GM12878 (cell line): Measurements from ENCODE around the gene PROZ. TPM values are rescaled to one million over a fixed set of nuclear protein-coding genes. Genes with fewer than 3 reads are reported as not detected.

ENCODE experiments used
- ATAC-seq: fragments of 200-7000 bp; cut with Tn5 transposase; 3 replicates; pipeline ENCODE4 v1.9.1; 2020; ENCODE audit warnings: mild to moderate bottlenecking, moderate library complexity
- BruUV-seq: library from RNA; stranded (reverse); fragments of 400-500 nt; replicated peaks from 2 replicates; lab custom pipeline; 2021; lab: Mats Ljungman, UMichigan
- CTCF ChIA-PET: fragments of 300-600 bp; sonication (Branson Sonifier 250); formaldehyde crosslinking; extraction: SDS; loops from one replicate; lab custom pipeline; 2021; ENCODE audit warnings: inconsistent platforms; lab: Yijun Ruan, JAX
- POLR2A ChIA-PET: fragments of 350-600 bp; formaldehyde crosslinking; extraction: SDS; loops from one replicate; lab custom pipeline; 2021; ENCODE audit warnings: inconsistent platforms; lab: Charles Lee
- RAD21 ChIA-PET: fragments of 300-600 bp; sonication (Branson Sonifier 250); formaldehyde crosslinking; loops from one replicate; lab custom pipeline; 2023; ENCODE audit warnings: antibody characterized with exemption; ENCODE audit not compliant: unreplicated experiment; lab: Charles Lee
- SMC1A ChIA-PET: fragments of 300-600 bp; sonication (Branson Sonifier 250); formaldehyde crosslinking; loops from one replicate; lab custom pipeline; 2023; ENCODE audit not compliant: unreplicated experiment, uncharacterized antibody; lab: Charles Lee
- DNase-seq: peaks from one replicate; pipeline ENCODE4 v3.0.0-alpha.2; 2011; ENCODE audit warnings: low read depth, low spot score
- FAIRE-seq: peaks from 3 replicates; lab custom pipeline; 2011; peaks lifted over from hg19 to GRCh38; lab: Jason Lieb, UNC
- H2AFZ ChIP-seq: 2 replicates; pipeline ENCODE4 v1.6.0; 2011; ENCODE audit warnings: low read depth, low read length, control low read depth; ENCODE audit not compliant: control insufficient read depth
- H3K27ac ChIP-seq: 2 replicates; pipeline ENCODE4 v1.5.1; 2011; ENCODE audit warnings: control low read depth; ENCODE audit not compliant: control insufficient read depth, insufficient read depth
- H3K27me3 ChIP-seq, 2 experiments: replicated peaks in 1 of 2; 2 replicates each; pipeline versions ENCODE4 v1.6.0 to v1.6.1; 2011; ENCODE audit warnings: low read length in 1 of 2; ENCODE audit not compliant: control insufficient read depth in 2 of 2, insufficient read depth in 2 of 2
- H3K36me3 ChIP-seq, 2 experiments: 2 replicates each; pipeline ENCODE4 v1.5.1; 2011; ENCODE audit warnings: low read length in 1 of 2; ENCODE audit not compliant: control insufficient read depth in 2 of 2, insufficient read depth in 2 of 2
- H3K4me1 ChIP-seq: 2 replicates; pipeline ENCODE4 v1.6.1; 2011; ENCODE audit warnings: mild to moderate bottlenecking, low read length, moderate library complexity, mixed read lengths; ENCODE audit not compliant: control insufficient read depth, insufficient read depth
- H3K4me2 ChIP-seq: 2 replicates; pipeline ENCODE4 v1.6.0; 2011; ENCODE audit warnings: control low read depth; ENCODE audit not compliant: control insufficient read depth, insufficient read depth
- H3K4me3 ChIP-seq: fragments of 200-600 bp; sonication (generic); 2 replicates; pipeline ENCODE4 v1.5.1; 2016
- H3K79me2 ChIP-seq: 2 replicates; pipeline ENCODE4 v1.6.0; 2011; ENCODE audit warnings: low read length; ENCODE audit not compliant: control insufficient read depth, insufficient read depth
- H3K9ac ChIP-seq: 2 replicates; pipeline ENCODE4 v1.8.0; 2011; ENCODE audit warnings: low read length, control low read depth, mixed read lengths; ENCODE audit not compliant: control insufficient read depth, insufficient read depth
- H3K9me3 ChIP-seq: replicated peaks from 3 replicates; pipeline ENCODE4 v1.5.1; 2011; ENCODE audit warnings: mild to moderate bottlenecking, low read length; ENCODE audit not compliant: control insufficient read depth, insufficient read depth
- H4K20me1 ChIP-seq: 2 replicates; pipeline ENCODE4 v1.6.0; 2011; ENCODE audit not compliant: control insufficient read depth, insufficient read depth
- EED ChIP-seq: sonication (generic); IDR thresholded peaks from 2 replicates; pipeline ENCODE4 v1.6.1; 2016; ENCODE audit warnings: antibody characterized with exemption, low read depth
- PRDM15 ChIP-seq: fragments of 450-650 bp; formaldehyde crosslinking; IDR thresholded peaks from 2 replicates; pipeline ENCODE4 v1.4.0; 2020; ENCODE audit warnings: mild to moderate bottlenecking, moderate library complexity
- WGBS: methylation state at CpG from one replicate; pipeline ENCODE4 v1.1.6; 2016; ENCODE audit warnings: low lambda C conversion rate; ENCODE audit not compliant: insufficient replicate concordance, insufficient coverage; ENCODE audit errors: missing lambda C conversion rate; 5-methylcytosine and 5-hydroxymethylcytosine counted together
- in situ Hi-C: fragments of 300-500 bp; cut with MboI; formaldehyde crosslinking; loops from 9 replicates; pipeline ENCODE4 v1.14.3; 2018; ENCODE audit warnings: mixed read lengths
- intact Hi-C: fragments of 100-400 bp; cut with micrococcal nuclease; formaldehyde crosslinking; loops from one replicate; pipeline ENCODE4 v1.14.2; 2022; ENCODE audit not compliant: unreplicated experiment
- polyA plus RNA-seq, 11 experiments: library from polyadenylated mRNA; depleted of rRNA in 4 of 11; unstranded in 6 of 11; stranded (reverse) in 5 of 11; fragments of >200 nt; fragmentation: Nextera tagmentation in 4 of 11; fragmentation: Illumina TruSeq in 1 of 11; extraction: Ambion mirVana in 4 of 11; extraction: Trizol in 1 of 11; gene quantifications; 1 replicate in 1 of 11; 2 replicates in 10 of 11; pipeline versions ENCODE4 v1.2.1 to v1.2.3, GENCODE V29; 2011 to 2016; ENCODE audit warnings: inconsistent platforms in 2 of 11, missing spikeins in 2 of 11, low read depth in 1 of 11
- total RNA-seq, 4 experiments: library from RNA; depleted of rRNA in 3 of 4; stranded (reverse); fragments of >200 nt in 3 of 4; fragmentation: Illumina TruSeq in 1 of 4; extraction: Trizol in 1 of 4; gene quantifications; 2 replicates each; pipeline versions ENCODE4 v1.2.1 to v1.2.3, GENCODE V29; 2013 to 2021

Gene PROZ
- total and polyA plus RNA-seq, 10 of the 15 experiments (the other 5 are each of a cell fraction or from before 2014, with no cell fraction given) = 0.07 to 0.24 (median 0.21) TPM; not detected in 7

GRCh38 chr13:113169277-113170272, 11.1 kb downstream of the PROZ start (continued):
- TF ChIP-seq PRDM15 = no peak
- TF ChIP-seq, all 136 proteins: peak for 0

- Histone ChIP-seq H4K20me1 (no peaks in the 10 kb centered on the region), H3K9me3 (no peaks in the 10 kb centered on the region; the same call in 2 of the 3 replicates), H3K4me3 (no peak overlapping the region), H3K4me1 (no peaks in the 10 kb centered on the region), H3K36me3 (peaks cover 0 to 11% of the 10 kb centered on the region in 2 experiments; a peak in 3 of 4 replicates), H3K9ac (no peak overlapping the region), H2AFZ (no peak overlapping the region), H3K4me2 (no peak overlapping the region), H3K27me3 (no peaks in the 10 kb centered on the region), H3K79me2 (no peaks in the 10 kb centered on the region), H3K27ac (no peak overlapping the region)
- intact Hi-C loops (no loop called here), in situ Hi-C loops (no loop called here)
- 91% methylated on average over 5 of the region's 5 CpGs for WGBS
- ChIA-PET RAD21 (no interaction called here), POLR2A (no interaction called here), CTCF (no interaction called here), SMC1A (no interaction called here)
- ATAC-seq (no peak), DNase-seq (no peak), FAIRE-seq (no peak)
- no peak for TF ChIP-seq EED
- no TSS peak for BruUV-seq
These were observed 12.1 kb downstream of the PROZ start for GRCh38 chr13:113170511-113170910.
